ENCODE data around the gene DOCK2. TPM values are rescaled to one million over a fixed set of nuclear protein-coding genes. Genes with fewer than 3 reads are reported as not detected.

DOCK2 gene
- total and polyA plus RNA-seq, 9 of the 15 experiments (the other 6 are each of a cell fraction or from before 2014, with no cell fraction given) = 4.5 to 42.6 (median 20.5) TPM

DNA sequence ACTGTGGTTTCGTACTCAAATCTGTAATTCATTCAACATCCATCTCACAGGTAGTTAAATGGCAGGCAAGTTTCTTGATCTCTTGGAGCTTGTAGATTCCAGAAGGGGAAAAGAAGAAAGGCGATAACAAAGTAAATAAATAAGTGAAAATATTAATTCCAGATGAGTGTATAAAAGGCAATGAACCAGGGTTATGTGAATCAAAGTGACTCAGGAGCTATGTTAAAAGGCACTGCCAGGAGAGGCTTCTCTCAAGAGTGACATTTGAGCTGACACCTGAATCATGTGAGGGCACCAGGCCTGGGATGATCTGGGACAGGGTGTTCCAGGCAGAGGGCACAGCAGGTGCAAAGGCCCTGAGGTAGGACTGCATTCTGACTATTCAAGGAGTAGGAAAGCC, 45.0 kb downstream of the DOCK2 start:
- Histone ChIP-seq H3K9me3 (replicated peaks; ENCODE audit: control insufficient read depth, insufficient read depth, low read depth, low read length) (no peaks in the 10 kb centered on the region), H2AFZ (ENCODE audit: low read depth, low read length) (no peak overlapping the region), H3K9me1 (ENCODE audit: control insufficient read depth, insufficient read depth, low read length) (no peaks in the 10 kb centered on the region), H3K27ac (ENCODE audit: extremely low read depth, low read depth, low read length) (no peak overlapping the region), H3K27me3 (ENCODE audit: control insufficient read depth in 2 of 2, insufficient read depth in 2 of 2, low read length in 2 of 2) (no peaks in the 10 kb centered on the region), H3K4me3 (no peak overlapping the region), H3K4me2 (ENCODE audit: insufficient read depth, low read length) (no peak overlapping the region), H3K4me1 (replicated peaks in 1 of 2; ENCODE audit: control insufficient read depth in 2 of 2, insufficient read depth in 2 of 2, low read length in 2 of 2) (no peaks in the 10 kb centered on the region), H3K9ac (ENCODE audit: insufficient read depth in 1 of 2, low read depth in 2 of 2, low read length in 2 of 2) (no peak overlapping the region), H3K36me3 (ENCODE audit: control insufficient read depth, insufficient read depth, low read length) (peaks cover 5% of the 10 kb centered on the region; the same call in 1 of the 3 replicates), H3K79me2 (ENCODE audit: control insufficient read depth, insufficient read depth, low read length) (no peaks in the 10 kb centered on the region), H4K20me1 (replicated peaks; ENCODE audit: control insufficient read depth, insufficient read depth, low read length) (no peaks in the 10 kb centered on the region)
- BruUV-seq (replicated peaks) = no TSS peak
- ChIA-PET CTCF (ENCODE audit: low intra/inter-chr PET ratio) (no interaction called here), POLR2A (no interaction called here)
- WGBS (ENCODE audit: insufficient coverage, low coverage, missing lambda C conversion rate) = 41% methylated on average over 2 of the region's 2 CpGs
- in situ Hi-C loops (cut with MboI) = no loop called here
- intact Hi-C loops (cut with micrococcal nuclease) = no loop called here
- FAIRE-seq = no peak
- DNase-seq (ENCODE audit: extremely low read depth in 1 of 4, low spot score in 3 of 4) = no peak
- no peak for ATAC-seq
- TF ChIP-seq NFATC3 (IDR thresholded peaks at IDR 0.05) (no peak), ZNF57 (CRISPR knock-in tag; IDR thresholded peaks at IDR 0.05) (no peak)

DNA sequence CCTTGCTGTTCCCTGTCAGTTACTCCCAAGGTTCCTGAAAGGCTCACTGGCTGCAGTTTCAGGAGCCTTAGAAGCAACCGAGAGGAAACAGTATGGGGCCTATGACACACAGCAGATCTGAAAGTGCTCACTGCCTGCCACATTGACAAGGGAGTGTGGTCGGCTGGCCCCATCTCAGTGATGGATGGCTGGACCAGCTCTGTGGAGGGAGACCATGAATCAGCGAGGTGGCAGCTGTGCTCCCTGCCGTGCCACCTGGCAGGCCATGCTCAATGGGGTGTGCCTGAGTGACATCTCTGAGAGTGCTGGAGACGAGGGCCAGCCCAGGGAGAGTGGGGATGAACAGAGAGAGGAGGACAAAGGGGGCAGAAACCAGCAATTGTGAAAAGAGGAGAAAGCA, 49.1 kb downstream of the DOCK2 start:
- H3K79me2 ChIP-seq (ENCODE audit: control insufficient read depth, insufficient read depth, low read length) = no peaks in the 10 kb centered on the region
- no peak overlapping the region for H2AFZ ChIP-seq (ENCODE audit: low read depth, low read length)
- TF ChIP-seq NFXL1 (CRISPR knock-in tag; IDR thresholded peaks at IDR 0.05) (no peak), ZNF561 (CRISPR knock-in tag; conservative IDR thresholded peaks at IDR 0.05) (no peak), ZNF408 (CRISPR knock-in tag; IDR thresholded peaks at IDR 0.05; ENCODE audit: low read depth) (no peak), ETV6 (IDR thresholded peaks at IDR 0.05; ENCODE audit: borderline replicate concordance in 1 of 2, low read depth in 2 of 2, low read length in 1 of 2) (no peak), ETV6 (CRISPR knock-in tag; IDR thresholded peaks at IDR 0.05; ENCODE audit: borderline replicate concordance) (no peak), KLF1 (tag; IDR thresholded peaks at IDR 0.05) (no peak), CGGBP1 (CRISPR knock-in tag; IDR thresholded peaks at IDR 0.05) (no peak), SAFB (IDR thresholded peaks at IDR 0.05; ENCODE audit: borderline replicate concordance, low read depth, low read length) (no peak), SMAD3 (CRISPR knock-in tag; conservative IDR thresholded peaks at IDR 0.05) (no peak)
- BruUV-seq (replicated peaks) = no TSS peak
- H3K4me2 ChIP-seq (ENCODE audit: insufficient read depth, low read length) = no peak overlapping the region
- intact Hi-C loops (cut with micrococcal nuclease) (no loop called here), in situ Hi-C loops (cut with MboI) (no loop called here)
- POLR2A ChIA-PET = no interaction called here
- FAIRE-seq (no peak), DNase-seq (ENCODE audit: extremely low read depth in 1 of 4, low spot score in 3 of 4) (no peak), ATAC-seq (no peak)
- H3K4me3 ChIP-seq = no peak overlapping the region
- no peak overlapping the region for H3K27ac ChIP-seq (ENCODE audit: extremely low read depth, low read depth, low read length)
- no peaks in the 10 kb centered on the region for H3K9me1 ChIP-seq (ENCODE audit: control insufficient read depth, insufficient read depth, low read length)
- H3K9me3 ChIP-seq (replicated peaks; ENCODE audit: control insufficient read depth, insufficient read depth, low read depth, low read length) = no peaks in the 10 kb centered on the region
- CTCF ChIA-PET (ENCODE audit: low intra/inter-chr PET ratio) = no interaction called here
- H3K27me3 ChIP-seq (ENCODE audit: control insufficient read depth in 2 of 2, insufficient read depth in 2 of 2, low read length in 2 of 2) = 0 out of 5 replicates have a peak, but pooled peaks cover 0 to 4% of the 10 kb centered on the region in 2 experiments
- peaks cover 3% of the 10 kb centered on the region; the same call in 1 of the 3 replicates for H3K36me3 ChIP-seq (ENCODE audit: control insufficient read depth, insufficient read depth, low read length)
- H3K4me1 ChIP-seq (replicated peaks in 1 of 2; ENCODE audit: control insufficient read depth in 2 of 2, insufficient read depth in 2 of 2, low read length in 2 of 2) = no peaks in the 10 kb centered on the region
- no peak overlapping the region for H3K9ac ChIP-seq (ENCODE audit: insufficient read depth in 1 of 2, low read depth in 2 of 2, low read length in 2 of 2)
- H4K20me1 ChIP-seq (replicated peaks; ENCODE audit: control insufficient read depth, insufficient read depth, low read length) = no peaks in the 10 kb centered on the region
- 30% methylated on average over 5 of the region's 5 CpGs for WGBS (ENCODE audit: insufficient coverage, low coverage, missing lambda C conversion rate)

All from K562 (cell line).